DLD1 (cell line): ENCODE results near the gene PEG3.

Experiments
- in situ Hi-C: cut with HindIII; loops from 2 replicates; pipeline ENCODE4 v1.10.0; 2017; ENCODE audit warnings: low sequenced_read_pairs

Gene PEG3

GRCh38 chr19:56811480-56811879 lies 29.0 kb downstream of the PEG3 start:
- in situ Hi-C loops = no loop called here

GRCh38 chr19:56810260-56810659 lies 30.3 kb downstream of the PEG3 start:
- in situ Hi-C loops = no loop called here

- in situ Hi-C loops = no loop called here
Measured at GRCh38 chr19:56808717-56809392, 31.7 kb downstream of the PEG3 start.

GRCh38 chr19:56806639-56807038 lies 33.9 kb downstream of the PEG3 start:
- in situ Hi-C loops = no loop called here
